Gastroesophageal sphincter (tissue), 3 donors: ENCODE data around the gene TMEM141.

Experiments used
- CTCF ChIP-seq, 4 experiments: fragments of 200-600 bp in 2 of 4; fragments of 450-650 bp in 2 of 4; sonication (generic) in 1 of 4; IDR thresholded peaks; one replicate each; pipeline ENCODE4 v1.5.1; 2017 to 2019; ENCODE audit warnings: antibody characterized with exemption in 4 of 4, mild to moderate bottlenecking in 2 of 4, moderate library complexity in 2 of 4
- EP300 ChIP-seq: sonication (generic); formaldehyde crosslinking; IDR thresholded peaks from one replicate; pipeline ENCODE4 v1.6.1; 2017; ENCODE audit warnings: antibody characterized with exemption, mild to moderate bottlenecking
- POLR2A ChIP-seq, 2 donors: fragments of 450-650 bp; IDR thresholded peaks; one replicate each; pipeline ENCODE4 v1.6.1; 2017; ENCODE audit warnings: antibody characterized with exemption in 2 of 2, mild to moderate bottlenecking in 2 of 2, moderate library complexity in 1 of 2
- POLR2AphosphoS5 ChIP-seq: sonication (generic); formaldehyde crosslinking; IDR thresholded peaks from one replicate; pipeline ENCODE4 v1.6.1; 2017; ENCODE audit warnings: antibody characterized with exemption

- TF ChIP-seq POLR2A (IDR thresholded peaks at IDR 0.05) = no peak
- no peak for TF ChIP-seq CTCF (IDR thresholded peaks at IDR 0.05)
- no peak for TF ChIP-seq EP300
- no peak for TF ChIP-seq POLR2AphosphoS5
These were observed 2.2 kb downstream of the TMEM141 start for GRCh38 chr9:136793086-136793946.
